Stimulated activated CD8-positive, alpha-beta memory T cell treated with anti-CD3 and anti-CD28 coated beads, Interleukin-7, amount 100 ng/mL, for 1 hour (primary cell): ENCODE data around the gene CIDEB.
A peak's percentile ranks its signal among the peaks of the same experiment; 100 is the strongest.

Source experiments
- DNase-seq, 2 donors: peaks; one replicate each; pipeline ENCODE4 v3.0.0-alpha.2; 2020; ENCODE audit warnings: low read depth in 2 of 2

The CIDEB gene

DNA sequence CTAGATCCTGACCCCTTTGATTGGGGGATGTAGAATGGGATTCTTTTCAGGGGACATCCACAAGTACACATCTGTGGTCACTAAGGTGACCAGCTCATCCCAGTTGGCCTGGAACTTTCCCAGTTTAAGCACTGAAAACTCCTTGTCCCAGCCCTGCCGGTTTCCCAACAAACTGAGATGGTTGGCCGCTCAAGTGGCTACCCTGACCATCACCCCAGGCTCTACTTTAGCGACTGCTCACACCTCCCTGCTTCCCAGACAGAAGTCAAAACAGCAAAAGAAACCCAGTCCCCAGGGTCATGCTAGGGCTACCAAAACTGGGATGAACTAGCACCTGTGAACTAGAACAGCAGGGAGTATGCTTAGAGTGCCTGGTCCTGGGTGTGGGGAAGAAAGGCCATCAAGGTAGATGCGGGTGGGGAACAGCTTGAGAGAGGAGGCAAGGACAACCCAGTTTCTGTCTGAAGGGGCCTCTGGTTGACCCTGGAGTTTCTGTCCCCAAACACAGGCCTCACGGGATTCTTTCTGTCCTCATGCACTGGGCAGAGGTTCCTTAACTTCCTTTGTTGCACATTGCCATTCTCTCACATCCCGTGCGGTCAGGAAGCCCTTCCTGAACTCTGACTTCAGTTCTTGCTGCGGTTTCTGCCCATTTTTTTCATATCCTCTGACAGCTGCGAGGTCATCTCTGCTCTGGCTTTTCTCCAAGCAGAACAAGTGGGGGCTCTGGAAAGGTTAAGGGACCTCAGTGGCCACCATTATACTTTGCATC is 5.1 kb upstream of the CIDEB start:
- DNase-seq, result no peak

DNA sequence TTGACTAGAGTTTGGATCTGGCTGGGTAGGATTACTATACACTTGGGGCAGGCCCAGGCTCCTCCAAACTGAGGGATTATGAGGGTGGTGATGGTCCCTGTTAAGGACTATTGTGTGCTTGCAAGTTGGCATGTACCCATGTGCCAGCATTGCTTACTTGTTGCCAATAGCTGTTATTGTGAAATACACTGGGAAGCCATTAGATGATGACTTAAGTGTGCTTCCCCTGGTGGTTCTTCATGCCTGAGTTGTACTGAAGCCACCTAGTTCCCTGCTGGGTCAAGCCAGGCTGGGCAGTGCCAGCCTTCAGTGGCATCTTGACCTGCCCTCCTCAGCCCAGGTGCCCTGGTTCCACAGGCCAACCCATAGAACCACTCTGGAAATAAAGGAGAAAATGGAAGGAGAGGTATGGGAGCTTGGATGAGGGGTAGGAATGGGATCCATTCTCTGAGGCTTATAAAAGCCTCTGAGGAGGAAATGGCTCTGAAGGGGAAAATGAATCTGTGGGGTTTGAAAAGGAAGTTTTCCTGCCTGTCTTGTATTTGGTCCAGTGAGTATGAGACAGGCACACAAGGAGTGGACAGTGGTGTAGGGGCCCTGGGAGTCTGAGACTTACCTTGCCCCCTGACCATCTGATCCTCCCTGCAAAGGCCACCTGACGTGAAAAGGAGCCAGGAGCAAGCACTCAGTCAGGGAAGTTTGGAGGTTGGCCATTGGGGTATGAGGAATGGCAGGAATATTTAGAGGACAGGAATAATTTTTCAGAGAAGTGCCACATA is 4.2 kb upstream of the CIDEB start:
- no peak for DNase-seq

DNA sequence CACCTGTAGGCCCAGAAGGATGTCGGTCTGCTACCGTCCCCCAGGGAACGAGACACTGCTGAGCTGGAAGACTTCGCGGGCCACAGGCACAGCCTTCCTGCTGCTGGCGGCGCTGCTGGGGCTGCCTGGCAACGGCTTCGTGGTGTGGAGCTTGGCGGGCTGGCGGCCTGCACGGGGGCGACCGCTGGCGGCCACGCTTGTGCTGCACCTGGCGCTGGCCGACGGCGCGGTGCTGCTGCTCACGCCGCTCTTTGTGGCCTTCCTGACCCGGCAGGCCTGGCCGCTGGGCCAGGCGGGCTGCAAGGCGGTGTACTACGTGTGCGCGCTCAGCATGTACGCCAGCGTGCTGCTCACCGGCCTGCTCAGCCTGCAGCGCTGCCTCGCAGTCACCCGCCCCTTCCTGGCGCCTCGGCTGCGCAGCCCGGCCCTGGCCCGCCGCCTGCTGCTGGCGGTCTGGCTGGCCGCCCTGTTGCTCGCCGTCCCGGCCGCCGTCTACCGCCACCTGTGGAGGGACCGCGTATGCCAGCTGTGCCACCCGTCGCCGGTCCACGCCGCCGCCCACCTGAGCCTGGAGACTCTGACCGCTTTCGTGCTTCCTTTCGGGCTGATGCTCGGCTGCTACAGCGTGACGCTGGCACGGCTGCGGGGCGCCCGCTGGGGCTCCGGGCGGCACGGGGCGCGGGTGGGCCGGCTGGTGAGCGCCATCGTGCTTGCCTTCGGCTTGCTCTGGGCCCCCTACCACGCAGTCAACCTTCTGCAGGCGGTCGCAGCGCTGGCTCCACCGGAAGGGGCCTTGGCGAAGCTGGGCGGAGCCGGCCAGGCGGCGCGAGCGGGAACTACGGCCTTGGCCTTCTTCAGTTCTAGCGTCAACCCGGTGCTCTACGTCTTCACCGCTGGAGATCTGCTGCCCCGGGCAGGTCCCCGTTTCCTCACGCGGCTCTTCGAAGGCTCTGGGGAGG is 3.1 kb upstream of the CIDEB start, which contains the start of gene LTB4R:
Gene LTB4R (plus strand): TSS at position 857 of the 959 bp plus-strand sequence. CDS start 4,150 bp downstream, outside the sequence.
- no peak for DNase-seq

DNA sequence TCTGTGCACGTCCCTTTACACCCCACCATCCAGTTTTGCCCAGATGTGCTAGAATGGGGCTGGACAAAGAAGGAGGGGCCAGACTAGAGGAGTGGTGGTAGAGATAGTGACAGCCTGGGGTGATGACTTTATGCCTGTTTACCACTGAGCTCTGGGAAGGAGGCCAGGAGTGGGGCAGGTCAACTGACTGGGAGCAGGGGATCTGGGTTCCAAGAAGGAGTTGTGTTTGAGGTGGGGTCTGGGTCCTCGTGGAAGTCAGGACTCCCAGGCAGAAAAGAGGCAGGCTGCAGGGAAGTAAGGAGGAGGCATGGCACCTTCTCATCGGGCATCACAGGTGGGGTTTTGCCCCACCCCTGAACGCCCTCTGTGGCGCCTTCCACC is 2.5 kb upstream of the CIDEB start:
- no peak for DNase-seq

DNA sequence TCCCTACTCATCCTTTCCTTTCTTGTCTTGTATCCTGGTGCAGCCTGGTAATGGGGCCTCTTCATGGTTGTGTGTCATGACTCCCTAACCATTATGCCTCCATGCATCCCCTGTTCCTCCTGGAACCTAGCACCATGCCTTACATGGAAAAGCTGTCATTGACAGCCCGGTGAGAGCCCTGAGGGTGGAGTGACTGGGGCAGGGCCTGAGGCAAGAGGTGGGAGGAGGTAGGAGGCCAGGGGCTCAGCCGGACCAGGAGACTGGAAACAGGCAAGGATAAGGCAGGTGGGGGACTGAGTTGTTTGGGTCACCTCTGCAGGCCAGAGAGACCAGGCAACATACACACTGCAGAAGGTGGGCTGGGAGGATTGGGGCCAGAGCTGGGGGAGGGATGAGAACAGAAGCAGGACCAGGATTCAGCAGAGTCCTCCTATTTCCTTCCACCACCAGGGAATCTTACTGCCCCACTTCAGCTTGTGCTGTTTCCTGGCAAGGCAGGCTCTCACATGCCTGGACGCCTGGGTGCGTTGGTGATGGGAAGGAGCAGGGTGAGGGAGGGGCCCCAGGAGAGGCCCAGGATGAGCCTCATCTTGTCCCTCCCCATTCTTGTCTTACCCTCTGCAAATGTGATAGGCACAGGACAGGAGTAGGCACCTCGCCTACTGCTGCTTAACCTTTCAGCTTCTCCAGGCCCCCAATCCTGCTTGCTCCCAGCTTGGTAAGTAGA is 1.9 kb upstream of the CIDEB start, which contains the start of gene LTB4R2:
Gene LTB4R2 (plus strand): TSS at position 603 of the 727 bp plus-strand sequence. CDS start 525 bp downstream, outside the sequence.
- no peak for DNase-seq

DNA sequence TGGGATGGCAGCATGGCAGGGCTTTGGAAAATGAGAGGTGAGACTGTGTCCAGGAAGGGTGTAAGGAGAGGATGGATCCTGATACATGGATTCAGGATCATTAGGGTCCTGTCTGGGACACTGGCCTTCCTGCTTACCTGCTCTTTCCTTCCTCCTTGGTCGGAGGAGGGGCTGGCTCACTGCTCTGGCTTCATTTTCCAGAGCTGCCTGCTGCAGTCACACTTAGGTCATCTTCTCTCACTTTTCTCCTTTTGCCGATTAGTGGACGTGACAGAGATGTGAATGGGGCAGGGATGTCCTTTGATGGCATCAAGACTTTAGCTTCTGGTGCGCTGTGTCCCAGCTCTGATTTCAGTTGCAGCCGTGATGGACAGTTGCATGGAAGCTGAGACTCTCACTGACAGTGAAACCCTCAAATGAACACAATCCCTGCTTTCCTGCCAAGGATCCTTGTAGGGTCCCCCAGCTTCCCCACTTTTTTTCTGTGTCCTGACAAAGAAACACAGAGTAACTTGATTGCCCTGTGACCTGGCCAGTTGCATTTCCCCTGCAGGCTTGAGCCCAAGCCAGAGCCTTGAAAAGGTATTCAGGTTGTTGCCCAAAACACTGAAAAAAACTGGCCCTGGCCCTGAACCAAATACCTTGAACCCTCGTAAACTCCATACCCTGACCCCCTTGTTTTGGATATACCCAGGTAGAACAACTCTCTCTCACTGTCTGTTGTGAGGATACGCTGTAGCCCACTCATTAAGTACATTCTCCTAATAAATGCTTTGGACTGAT is 756 bp upstream of the CIDEB start:
- DNase-seq, result no peak

DNA sequence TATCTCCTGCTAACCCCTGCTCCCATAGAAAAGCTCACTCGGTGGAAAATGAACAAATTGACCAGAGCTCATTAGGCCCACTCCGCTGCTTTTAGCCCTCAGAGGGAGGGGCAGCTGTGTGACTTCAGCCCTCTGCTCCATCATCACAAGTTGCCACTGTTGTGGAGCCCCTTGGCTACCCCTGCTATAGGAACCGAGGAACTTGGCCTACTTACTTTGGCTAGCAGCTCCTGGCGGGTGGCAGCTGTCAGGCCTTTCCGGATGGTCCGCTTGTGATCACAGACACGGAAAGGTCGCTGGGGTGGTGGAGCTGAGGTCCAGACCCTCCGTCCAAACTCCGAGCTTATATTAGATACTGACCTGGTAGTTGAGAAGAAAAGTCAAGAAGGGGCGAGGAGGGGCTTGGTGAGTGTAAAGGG is 612 bp downstream of the CIDEB start:
- DNase-seq, result no peak

DNA sequence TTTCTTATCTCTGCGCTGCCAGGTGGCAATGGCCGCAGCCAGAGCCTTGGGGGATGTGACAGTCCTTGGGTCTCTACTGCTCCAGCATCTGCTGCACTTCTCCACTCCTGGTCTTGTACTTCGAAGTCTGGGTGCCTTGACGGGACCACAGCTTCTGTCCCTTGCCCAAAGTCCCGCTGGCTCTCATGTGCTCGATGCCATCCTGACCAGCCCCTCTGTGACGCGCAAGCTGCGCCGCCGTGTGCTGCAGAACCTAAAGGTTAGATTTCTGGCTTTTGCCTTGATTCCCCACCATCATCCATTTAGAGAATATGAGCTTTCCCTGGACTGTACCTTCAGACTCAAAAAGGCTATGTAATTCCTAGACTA is 3.8 kb downstream of the CIDEB start:
- DNase-seq, result no peak

DNA sequence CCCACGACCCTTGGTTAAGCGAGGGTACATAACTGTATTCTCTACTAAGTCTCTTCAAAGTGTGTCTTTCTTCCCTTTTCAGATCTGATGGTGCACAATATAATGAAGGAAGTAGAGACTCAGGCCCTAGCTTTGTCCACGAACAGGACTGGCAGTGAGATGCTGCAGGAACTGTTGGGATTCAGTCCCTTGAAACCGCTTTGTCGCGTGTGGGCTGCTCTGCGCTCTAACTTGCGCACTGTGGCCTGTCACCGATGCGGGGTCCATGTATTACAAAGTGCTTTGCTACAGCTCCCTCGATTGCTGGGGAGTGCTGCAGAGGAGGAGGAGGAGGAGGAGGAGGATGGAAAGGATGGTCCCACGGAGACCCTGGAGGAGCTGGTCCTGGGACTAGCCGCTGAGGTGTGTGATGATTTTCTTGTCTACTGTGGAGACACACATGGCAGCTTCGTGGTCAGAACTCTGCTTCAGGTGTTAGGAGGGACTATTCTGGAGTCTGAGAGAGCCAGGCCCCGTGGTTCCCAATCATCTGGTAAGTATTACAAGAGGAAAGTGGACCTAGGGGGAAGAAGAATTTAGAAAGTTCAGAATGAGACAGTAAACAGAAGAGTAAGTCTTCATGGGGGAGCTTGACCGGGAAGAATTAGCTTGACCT is 7.3 kb downstream of the CIDEB start:
- DNase-seq, result no peak

DNA sequence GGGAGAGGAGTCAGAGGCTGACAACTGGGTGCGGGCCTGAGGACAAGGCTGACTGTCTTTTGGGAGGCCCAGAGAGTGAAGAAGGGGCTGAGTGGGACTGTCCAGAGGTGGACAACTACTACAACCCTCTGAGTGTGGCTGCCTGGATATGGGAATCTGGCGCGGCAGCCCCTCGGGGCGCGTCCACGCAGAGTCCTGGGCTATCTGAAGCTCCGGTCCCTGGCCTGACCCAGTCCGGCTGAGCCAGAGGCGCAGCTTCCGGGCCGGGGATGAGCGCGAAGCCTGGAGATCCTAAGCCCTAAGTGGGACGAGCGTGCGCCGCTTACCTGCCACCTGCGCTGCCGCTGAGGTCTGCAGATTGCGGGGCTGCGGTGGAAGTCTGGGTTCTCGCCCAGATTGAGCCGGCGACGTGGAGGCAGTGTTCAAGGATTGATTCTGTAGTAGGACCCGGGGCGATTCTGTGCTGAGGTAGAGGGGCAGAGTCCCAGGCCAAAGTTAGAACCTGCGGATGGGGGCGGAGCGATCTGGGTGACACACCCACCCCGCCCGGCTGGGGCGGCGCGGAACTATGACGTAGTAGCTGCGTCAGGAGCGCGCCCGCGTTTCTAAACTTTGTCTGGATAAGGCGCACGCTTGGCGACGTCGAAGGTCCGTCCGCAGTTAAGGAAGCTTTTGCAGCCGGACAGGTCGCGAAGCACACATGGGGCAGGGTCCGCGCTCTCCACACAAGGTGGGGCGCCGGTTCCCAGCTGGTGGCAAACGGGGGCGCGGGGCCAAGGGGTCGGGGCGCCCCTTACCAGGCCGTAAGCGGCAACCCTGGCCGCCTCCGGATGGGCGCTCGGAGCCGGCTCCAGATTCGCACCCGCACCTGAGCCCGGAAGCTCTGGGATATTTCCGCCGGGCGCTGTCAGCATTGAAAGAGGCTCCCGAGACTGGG is 8.3 kb downstream of the CIDEB start, which contains the start of the genes DHRS1 and NOP9:
Gene DHRS1 (minus strand): TSS at position 526 of the 937 bp plus-strand sequence. CDS start 674 bp downstream, outside the sequence.
Gene NOP9 (plus strand): TSS at position 596 of the 937 bp plus-strand sequence. CDS start 105 bp downstream, at position 701.
- DNase-seq, result peak; percentile 90 to 91

DNA sequence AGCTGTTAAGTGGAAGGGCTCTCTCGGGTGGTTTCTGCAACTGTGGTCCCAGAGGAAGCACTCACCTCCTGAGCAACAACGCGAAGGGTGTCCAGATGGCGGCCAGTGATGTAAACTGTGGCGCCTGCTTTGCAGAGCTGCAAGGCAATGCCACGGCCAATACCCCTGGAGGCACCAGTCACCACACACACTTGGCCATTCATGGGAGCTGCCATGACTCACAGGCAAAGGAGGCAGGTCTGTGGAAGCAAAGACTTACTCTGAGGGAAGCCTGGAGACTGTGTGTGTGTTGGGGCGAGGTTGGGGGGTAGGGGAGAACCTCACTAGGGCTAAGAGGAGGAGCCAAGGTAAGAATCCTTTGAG is 8.9 kb downstream of the CIDEB start:
- DNase-seq, result no peak

DNA sequence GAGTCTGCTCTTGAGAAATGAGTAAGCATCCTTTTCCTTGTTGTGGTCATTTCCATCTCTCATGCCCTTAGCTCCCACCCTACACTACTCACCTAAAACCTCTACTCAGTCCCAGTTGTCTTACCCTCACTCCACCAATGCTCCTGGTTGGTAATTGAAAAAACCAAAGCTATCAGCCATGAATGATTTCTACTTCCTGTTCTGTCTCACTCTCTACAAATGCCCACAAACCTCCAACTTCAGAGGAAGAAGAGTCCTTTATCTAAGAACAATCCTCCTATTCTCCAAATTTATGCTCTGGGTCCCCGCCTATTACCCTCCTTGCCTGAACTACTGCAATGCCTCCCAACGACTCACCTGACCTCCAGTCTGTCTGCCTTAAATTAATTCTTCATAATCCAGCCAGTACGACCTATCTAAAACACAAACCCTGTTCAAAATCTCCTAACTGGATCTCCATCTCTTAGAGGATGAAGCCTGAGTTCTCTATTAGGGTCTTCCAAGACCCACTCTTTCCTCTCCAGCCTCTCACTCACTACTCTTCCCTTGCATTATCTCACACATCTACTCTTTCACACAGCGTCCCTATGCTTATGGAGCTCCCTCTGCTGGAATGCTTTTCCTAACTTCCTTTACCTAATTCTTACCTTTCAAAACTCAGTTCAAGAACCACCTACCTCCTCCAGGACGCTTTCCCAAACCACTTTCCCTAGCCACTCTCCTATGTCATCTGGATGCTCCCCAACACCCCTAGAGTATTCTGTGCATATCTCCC is 10.4 kb downstream of the CIDEB start:
- no peak for DNase-seq

DNA sequence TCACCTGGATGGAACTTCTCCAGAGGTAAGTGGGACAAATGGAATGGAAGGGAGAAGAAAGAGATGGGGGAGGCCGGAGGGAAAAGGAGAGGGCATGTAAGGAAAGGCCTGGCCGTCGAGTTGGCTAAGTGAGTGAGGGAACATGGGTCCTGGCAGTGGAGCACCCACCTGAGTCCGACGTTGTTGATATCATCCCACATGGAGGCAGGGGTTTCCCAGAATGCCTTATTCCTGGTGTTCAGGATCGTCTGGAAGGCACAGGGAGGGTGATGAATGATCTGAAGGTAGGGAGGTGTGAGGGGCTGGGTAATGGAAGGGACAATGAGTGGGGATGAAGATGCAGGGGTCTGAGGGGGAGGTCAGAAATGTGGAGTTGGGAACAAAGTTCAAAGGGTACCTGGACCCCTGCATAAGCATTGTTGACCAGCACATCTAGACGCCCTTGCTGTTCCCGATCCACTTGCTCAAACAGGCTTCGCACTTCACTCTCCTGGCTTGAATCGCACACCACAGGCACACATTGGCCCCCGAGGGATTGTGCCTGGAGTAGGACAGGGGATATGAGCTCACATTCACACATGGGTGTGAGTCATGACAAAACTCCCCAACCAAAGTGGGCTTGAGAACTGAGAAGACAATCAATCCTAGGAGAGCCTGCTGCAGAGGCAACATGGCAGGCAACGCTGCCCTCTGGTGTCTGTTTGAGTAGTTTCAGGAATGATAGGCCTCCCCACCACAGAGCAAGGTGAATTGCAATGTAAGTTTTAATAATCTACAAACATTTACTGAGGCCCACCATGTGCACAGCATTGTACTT is 11.2 kb downstream of the CIDEB start:
- peak in 1 of 2 donors; percentile 38 for DNase-seq

DNA sequence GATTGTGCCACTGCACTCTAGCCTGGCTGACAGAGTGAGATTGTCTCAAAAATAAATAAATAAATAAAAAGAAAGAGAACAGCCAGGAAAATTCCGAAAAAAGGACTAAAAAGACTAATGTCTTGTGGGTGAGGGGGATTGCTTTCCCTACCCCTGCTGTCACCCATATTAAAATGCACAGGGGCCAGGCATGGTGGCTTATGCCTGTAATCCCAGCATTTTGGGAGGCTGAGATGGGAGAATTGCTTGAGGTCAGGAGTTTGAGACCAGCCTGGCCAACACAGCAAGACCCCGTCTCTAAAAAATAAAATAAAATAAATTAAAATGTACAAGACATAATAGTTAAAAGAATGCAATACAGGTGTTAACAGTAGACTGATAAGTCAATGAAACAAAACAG is 14.3 kb downstream of the CIDEB start:
- DNase-seq, result no peak

DNA sequence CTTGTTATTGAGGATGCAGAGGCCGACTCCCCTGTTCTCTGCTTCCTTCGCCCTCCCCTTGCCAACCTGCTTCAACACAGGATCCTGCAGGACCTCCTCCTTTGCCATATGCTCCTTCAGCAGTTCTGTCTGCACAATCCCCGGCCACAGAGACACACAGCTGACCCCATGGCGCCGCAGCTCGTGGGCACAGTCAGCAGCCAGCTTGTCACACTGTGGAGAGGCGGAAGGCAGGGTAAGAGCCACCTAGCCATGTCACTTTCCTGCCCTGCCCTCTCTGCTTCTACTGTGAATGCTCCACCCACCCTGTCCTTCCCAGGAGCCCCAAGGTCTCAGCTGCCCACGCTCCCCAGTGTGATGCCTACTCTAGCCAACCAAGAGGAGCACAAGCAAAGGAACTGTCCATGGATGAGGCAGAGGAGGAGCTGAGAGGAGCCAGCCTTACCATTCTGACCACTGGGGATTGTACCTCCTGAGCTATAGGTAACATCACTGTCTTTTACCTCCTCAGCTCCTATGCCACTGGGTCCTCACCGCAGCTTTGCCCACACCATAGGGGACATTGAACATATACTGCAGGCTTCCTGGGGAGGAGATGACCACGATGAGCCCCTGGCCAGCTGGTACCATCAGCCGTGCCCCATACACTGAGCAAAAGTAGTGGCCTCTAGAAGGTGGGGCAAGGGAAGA is 15.5 kb downstream of the CIDEB start:
- no peak for DNase-seq

DNA sequence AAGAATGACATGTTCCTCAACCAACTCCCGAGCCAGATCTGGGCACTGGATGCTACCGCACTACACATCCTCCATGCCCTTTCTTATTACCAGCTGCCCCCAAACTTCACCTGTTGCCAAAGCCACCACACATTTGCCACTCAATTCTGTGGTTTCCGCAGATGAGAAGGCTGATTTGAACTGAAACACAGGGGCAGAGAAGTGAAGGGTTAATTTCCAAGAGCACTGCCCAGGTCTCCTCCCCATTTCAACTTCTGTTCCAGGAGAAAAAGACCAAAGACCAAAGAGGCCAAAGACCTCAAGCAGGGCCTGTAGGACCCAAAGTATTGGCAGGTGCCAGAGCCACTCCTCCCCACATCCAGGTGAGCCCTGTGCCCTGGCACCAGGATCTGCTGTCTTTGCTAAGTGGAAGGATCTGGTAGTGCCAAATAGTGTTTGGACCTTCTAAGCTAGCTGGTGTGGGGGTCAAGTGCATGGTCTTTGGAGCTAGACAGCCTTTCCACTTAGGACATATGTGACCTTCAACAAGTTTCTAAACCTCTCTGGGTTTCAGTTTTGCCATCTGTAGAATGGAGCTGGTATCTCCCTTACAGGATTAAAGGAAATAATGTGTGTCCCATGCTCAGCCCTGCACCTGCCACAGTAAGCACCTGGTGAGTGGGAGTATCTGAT is 16.2 kb downstream of the CIDEB start:
- DNase-seq, result no peak
